Activated CD8-positive, alpha-beta memory T cell treated with anti-CD3 and anti-CD28 coated beads, Interleukin-2, amount 50 U/mL, for 48 hours (primary cell): Measurements from ENCODE around the gene TRUB2.
A peak's percentile ranks its signal among the peaks of the same experiment; 100 is the strongest.

Source experiments
- DNase-seq: peaks from one replicate; pipeline ENCODE4 v3.0.0-alpha.2; 2020

The TRUB2 gene, protein sequence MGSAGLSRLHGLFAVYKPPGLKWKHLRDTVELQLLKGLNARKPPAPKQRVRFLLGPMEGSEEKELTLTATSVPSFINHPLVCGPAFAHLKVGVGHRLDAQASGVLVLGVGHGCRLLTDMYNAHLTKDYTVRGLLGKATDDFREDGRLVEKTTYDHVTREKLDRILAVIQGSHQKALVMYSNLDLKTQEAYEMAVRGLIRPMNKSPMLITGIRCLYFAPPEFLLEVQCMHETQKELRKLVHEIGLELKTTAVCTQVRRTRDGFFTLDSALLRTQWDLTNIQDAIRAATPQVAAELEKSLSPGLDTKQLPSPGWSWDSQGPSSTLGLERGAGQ

GRCh38 chr9:128322404-128323211 is at the start of gene TRUB2, which contains the start of gene COQ4:
TSS of gene TRUB2 (minus strand) at chr9:128322447. CDS start at chr9:128322408, 39 bp downstream.
TSS of gene COQ4 (plus strand) at chr9:128322839. CDS start at chr9:128322859, 20 bp downstream.
- DNase-seq: peak; percentile 94

- DNase-seq: no peak
Observed at GRCh38 chr9:128371630-128372117, 49.4 kb upstream of the TRUB2 start.

- peak; percentile 97 for DNase-seq
Observed at GRCh38 chr9:128370752-128371629, 48.7 kb upstream of the TRUB2 start, which contains the start of gene URM1. TSS of gene URM1 (plus strand) at chr9:128371374. CDS start at chr9:128371381, 7 bp downstream.

DNA sequence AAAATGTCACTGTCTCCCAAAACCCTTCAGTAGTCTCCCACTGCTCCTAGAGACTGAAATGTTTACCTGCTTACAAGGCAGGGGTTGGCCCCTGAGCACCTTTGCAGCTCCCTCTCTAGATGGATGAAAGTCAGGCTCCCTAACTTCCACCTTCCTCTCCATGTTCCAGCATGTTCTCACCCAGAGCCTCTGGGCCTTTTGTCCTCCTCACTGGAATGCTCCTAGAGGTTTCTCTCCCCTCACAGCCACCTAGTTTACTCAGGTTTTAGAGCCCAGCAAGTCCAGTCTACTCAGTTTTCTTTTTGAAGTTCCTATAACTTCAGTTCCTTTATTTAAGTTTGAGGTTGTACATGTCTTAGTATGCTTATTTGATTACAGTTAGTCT is 48.1 kb upstream of the TRUB2 start:
- no peak for DNase-seq

DNA sequence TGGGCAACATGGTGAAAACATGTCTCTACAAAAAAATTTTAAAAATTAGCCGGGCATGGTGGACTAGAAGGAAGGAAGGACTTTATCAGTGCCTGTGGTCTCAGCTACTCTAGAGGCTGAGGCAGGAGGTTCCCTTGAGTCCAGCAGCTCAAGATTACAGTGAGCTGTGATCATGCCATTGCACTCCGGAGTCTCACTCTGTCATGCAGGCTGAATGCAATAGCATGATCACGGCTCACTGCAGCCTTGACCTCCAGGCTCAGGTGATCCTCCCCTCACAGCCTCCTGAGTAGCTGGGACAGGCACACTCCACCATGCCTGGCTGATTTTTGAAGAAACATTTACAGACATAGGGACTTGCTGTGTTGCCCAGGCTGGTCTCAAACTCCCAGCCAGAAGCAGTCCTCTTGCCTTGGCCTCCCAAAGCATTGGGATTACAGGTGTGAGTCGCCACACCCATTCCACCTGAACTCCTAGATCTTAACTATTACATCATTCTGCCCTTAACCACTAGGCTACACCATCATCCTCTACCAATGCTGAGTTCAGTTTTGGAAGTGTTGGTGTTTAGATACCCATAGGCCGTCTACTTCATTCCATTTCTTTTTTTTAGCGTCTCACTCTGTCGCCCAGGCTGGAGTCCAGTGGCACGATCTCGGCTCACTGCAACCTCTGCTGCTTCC is 46.9 kb upstream of the TRUB2 start:
- no peak for DNase-seq

GRCh38 chr9:128365525-128365924 is 43.3 kb upstream of the TRUB2 start:
- DNase-seq: no peak

GRCh38 chr9:128362774-128363173 is 40.5 kb upstream of the TRUB2 start:
- DNase-seq: no peak

DNA sequence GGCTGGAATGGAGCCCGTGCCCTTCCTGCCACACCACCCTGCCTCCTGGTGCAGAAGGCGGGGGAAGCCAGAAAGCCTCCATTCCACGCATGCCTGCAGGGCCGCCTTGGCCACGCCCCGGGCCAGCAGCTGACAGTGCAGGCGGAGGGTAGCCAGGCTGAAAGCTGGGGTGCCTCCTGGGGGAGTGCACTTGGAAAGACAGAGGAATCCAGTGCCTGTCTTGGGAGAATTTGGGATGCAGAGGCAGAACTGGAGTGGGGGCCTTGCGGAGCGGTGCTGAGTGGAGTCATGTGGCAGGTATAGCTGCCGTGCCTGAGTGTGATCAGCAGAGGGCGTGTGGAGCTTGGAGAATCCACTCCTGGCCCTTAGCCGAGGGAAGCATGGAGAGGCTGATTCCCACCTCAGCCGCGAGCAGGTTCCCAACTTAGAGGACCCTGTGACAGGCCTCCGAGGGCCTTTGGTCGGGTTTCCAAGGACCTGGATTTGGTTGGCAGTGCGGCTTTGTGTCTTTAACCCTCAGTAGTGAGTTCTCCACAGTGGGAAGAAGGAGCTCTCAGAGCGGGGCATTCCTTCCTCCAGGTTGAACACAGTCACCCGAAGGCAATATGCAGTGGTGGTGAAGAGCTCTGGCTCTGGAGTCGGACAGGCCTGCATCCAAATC is 39.9 kb upstream of the TRUB2 start:
- peak; percentile 84 for DNase-seq

DNA sequence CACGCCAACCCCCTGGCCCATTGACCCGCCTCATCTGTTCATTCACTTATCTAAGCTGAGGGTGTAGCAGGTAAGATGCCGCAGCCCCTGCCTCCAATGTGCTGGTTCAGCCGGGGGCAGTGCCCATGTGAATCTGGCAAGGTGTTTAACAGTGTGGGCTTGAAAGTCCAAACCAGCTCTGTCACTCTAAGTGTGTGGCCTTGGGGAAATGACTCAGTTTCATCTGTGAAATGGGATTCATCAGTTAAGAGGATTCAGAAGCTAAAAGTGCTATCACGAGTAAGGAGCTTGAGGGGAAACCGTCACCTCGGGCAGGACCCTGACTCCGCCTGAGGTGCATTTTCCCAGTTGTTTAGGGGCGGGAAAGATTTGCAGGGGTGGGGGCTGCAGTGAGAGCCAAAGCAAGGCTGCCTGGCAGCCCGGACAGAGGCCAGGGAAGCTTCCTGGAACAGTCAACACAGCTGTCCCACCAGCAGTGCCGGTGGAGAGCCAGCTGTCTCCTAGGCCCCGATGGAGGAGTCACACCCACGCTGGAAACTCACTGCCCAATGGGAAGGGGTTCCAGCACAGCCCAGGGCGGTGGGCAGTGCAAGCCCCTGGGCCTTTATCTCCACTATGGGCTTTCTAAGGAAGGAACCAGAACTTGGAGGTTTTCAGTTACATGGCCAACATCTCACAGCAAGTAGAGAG is 39.2 kb upstream of the TRUB2 start:
- no peak for DNase-seq

- DNase-seq: no peak
Observed at GRCh38 chr9:128360826-128361225, 38.6 kb upstream of the TRUB2 start.

DNA sequence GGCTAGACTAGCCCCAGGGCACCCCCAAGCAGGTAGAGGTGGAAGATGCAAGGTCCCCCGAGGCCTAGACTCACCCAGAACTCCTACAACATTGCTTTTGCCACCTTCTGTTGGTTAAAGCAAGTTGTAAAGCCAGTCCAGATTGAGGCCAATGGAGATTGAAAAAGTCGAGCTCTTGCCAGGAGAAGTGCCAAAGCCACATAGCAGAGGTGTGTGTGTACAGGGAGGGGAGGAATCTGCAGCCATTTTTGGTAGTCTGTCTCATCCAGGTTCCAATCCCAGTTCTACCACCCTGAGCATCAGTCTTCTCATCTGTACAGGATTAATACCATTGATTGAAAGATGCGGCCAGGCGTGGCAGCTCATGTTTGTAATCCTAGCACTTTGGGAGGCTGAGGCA is 36.6 kb upstream of the TRUB2 start:
- DNase-seq: no peak

GRCh38 chr9:128358090-128358489 is 35.8 kb upstream of the TRUB2 start:
- no peak for DNase-seq

GRCh38 chr9:128355451-128355850 is 33.2 kb upstream of the TRUB2 start:
- DNase-seq: no peak

DNA sequence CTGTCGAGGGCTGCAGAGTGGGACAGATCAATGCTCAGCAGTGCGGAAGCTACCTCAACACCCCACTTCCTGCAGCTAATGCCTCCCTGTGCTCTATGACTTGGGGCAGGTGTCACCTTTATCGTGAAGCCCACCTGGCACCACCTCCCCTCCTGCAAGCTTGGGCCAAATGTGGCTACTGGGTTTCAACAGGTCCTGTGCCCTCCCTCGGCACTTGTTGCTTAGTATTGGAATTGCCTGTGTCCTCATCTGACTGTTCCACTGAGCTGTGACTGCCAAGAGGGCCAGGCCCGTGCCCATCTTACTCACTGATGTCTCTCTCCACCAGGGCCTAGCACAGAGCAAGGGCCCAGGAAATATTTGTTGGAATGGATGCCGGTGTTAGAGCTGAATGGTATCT is 27.5 kb upstream of the TRUB2 start:
- no peak for DNase-seq

- no peak for DNase-seq
Observed at GRCh38 chr9:128349125-128349524, 26.9 kb upstream of the TRUB2 start.

DNA sequence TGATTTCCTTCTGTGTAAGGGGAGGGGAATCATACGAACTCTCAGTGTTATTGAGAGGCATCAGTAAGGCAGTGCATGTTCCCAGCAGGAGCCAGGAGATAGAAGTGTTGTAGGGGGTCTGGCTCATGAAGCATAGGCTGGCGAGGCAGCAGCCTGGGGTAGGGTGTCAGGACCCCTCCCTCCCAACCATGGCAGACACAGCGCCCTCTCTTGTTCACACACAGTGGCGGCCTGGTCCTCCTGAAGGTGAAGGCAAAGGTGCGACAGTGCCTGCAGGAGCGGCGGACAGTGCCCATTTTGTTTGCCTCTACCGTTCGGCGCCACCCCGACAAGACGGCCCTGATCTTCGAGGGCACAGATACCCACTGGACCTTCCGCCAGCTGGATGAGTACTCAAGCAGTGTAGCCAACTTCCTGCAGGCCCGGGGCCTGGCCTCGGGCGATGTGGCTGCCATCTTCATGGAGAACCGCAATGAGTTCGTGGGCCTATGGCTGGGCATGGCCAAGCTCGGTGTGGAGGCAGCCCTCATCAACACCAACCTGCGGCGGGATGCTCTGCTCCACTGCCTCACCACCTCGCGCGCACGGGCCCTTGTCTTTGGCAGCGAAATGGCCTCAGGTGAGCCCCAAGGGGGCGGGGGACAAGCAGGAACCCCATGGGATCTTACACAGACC is 22.8 kb upstream of the TRUB2 start:
- DNase-seq: no peak

GRCh38 chr9:128343855-128344254 is 21.6 kb upstream of the TRUB2 start:
- no peak for DNase-seq

- DNase-seq: no peak
Observed at GRCh38 chr9:128342971-128343680, 20.9 kb upstream of the TRUB2 start.

- peak; percentile 80 for DNase-seq
Observed at GRCh38 chr9:128341435-128341849, 19.2 kb upstream of the TRUB2 start.
